HG02943 (cell line): ENCODE results near the gene NABP2.
"Not testable (repeated sequence)": the region's sequence is repeated elsewhere in the genome, so short reads cannot be mapped to it uniquely, and the experiment has no call there.

Source experiments
- ATAC-seq: cut with Tn5 transposase; IDR thresholded peaks from one replicate; pipeline ENCODE4 v1.9.1; 2021; ENCODE audit warnings: mild to moderate bottlenecking, low read depth, moderate library complexity; ENCODE audit not compliant: unreplicated experiment

The NABP2 gene

GRCh38 chr12:56267443-56268071 lies 43.4 kb downstream of the NABP2 start:
- ATAC-seq, result peak; percentile 17

DNA sequence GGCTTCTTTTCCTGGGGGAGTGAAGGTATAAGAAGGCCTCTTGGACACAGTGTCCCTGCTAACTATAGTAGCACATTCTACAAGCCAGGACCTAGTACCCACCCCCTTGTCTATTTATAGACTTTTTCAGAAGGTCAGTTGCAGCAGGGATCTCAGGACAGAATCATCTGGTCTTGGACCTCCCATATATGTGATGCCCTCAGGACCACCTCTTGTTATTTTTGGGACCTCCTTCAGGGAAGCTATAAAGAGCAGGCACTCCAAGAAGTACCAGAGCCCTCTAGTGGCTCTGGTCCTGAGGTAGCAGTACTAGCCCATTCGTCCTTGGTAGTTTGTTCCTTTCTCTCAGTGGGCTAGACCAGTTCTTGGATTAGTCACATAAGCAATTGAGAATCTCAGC lies 46.9 kb downstream of the NABP2 start:
- ATAC-seq, result no peak

GRCh38 chr12:56272468-56272867 lies 48.3 kb downstream of the NABP2 start:
- not testable (repeated sequence) for ATAC-seq

DNA sequence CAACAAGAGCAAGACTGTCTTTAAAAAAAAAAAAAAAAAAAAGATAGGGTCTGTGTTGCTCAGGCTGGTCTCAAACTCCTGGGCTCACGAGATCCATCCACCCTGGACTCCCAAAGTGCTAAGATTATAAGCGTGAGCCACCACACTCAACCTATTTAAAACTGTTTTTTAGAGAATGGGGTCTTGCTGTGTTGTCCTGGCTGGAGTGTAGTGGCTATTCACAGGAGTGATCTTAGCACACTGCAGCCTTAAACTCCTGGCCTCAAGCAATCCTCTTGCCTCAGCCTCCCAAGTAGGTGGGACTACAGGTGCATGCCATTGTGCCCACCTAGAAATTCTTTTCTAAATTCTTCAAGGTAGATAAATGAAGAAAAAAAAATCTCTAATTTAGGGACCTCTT lies 50.2 kb downstream of the NABP2 start:
- ATAC-seq, result no peak

- no peak for ATAC-seq
Measured at GRCh38 chr12:56278905-56279304, 54.8 kb downstream of the NABP2 start.
